GM13977 (cell line): ENCODE measurements around the gene VIPR2.
"Not testable (repeated sequence)": the region's sequence is repeated elsewhere in the genome, so short reads cannot be mapped to it uniquely, and the experiment has no call there.

Experiments
- DNase-seq: peaks from one replicate; pipeline ENCODE4 v3.0.0; 2012; ENCODE audit warnings: low spot score
- CTCF ChIP-seq: IDR thresholded peaks from 2 replicates; pipeline ENCODE4 v1.5.1; 2012; ENCODE audit warnings: mild to moderate bottlenecking, control low read depth; ENCODE audit not compliant: insufficient read depth; ENCODE audit errors: extremely low read depth, missing control alignments
- in situ Hi-C: fragments of 300-500 bp; cut with MboI; formaldehyde crosslinking; loops from one replicate; pipeline ENCODE4 v1.12.0; 2022; ENCODE audit warnings: low sequenced_read_pairs, low pct_unique_long_range_greater_than_20kb, mixed read lengths, inconsistent platforms; ENCODE audit not compliant: unreplicated experiment

The VIPR2 gene

GRCh38 chr7:159136846-159137245 is 7.8 kb downstream of the VIPR2 start:
- no peak for TF ChIP-seq CTCF
- DNase-seq, result no peak
- in situ Hi-C loops, result no loop called here

GRCh38 chr7:159136442-159136841 is 8.2 kb downstream of the VIPR2 start:
- no peak for TF ChIP-seq CTCF
- in situ Hi-C loops, result no loop called here
- DNase-seq, result no peak

- no peak for TF ChIP-seq CTCF
- in situ Hi-C loops, result no loop called here
- DNase-seq, result no peak
Observed at GRCh38 chr7:159136013-159136412, 8.7 kb downstream of the VIPR2 start.

- in situ Hi-C loops, DNase-seq: not testable (repeated sequence)
Observed at GRCh38 chr7:159132670-159133443, 11.8 kb downstream of the VIPR2 start.

GRCh38 chr7:159130820-159131219 is 13.8 kb downstream of the VIPR2 start:
- no peak for DNase-seq
- TF ChIP-seq CTCF, result no peak
- in situ Hi-C loops, result no loop called here

- in situ Hi-C loops, result no loop called here
- no peak for TF ChIP-seq CTCF
- no peak for DNase-seq
Observed at GRCh38 chr7:159130199-159130775, 14.4 kb downstream of the VIPR2 start.

- in situ Hi-C loops, result no loop called here
- DNase-seq, result no peak
- no peak for TF ChIP-seq CTCF
Observed at GRCh38 chr7:159128767-159129166, 15.9 kb downstream of the VIPR2 start.
